Measurements from ENCODE around the gene EHBP1.

Gene EHBP1

DNA sequence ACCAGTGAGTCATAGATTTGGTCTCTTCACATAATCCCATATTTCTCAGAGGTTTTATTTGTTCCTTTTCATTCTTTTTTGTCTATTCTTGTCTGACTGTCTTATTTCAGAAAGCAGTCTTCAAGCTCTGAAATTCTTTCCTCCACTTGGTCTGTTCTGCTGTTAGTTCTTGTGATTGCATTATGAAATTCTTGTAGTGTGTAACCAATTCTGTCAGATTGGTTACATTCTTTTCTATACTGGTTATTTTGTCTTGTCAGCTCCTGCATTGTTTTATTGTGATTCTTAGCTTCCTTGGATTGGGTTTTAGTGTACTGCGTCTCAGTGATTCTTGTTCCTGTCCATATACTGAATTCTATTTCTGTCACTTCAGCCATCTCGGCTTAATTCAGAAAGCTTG lies 18.6 kb downstream of the EHBP1 start:
- Histone ChIP-seq H3K79me2 (ENCODE audit: control insufficient read depth, low read length) (peaks cover 77% of the 10 kb centered on the region), H3K4me2 (ENCODE audit: low read length) (no peak overlapping the region), H3K27me3 (ENCODE audit: control insufficient read depth, low read length) (no peaks in the 10 kb centered on the region), H3K9me2 (replicated peaks; ENCODE audit: control insufficient read depth, low read length) (no peaks in the 10 kb centered on the region), H3K27ac (ENCODE audit: low read depth, low read length) (no peak overlapping the region), H4K20me1 (ENCODE audit: control insufficient read depth, insufficient read depth, low read depth, low read length) (no peaks in the 10 kb centered on the region), H3K4me1 (ENCODE audit: control insufficient read depth, low read length) (peaks cover 17% of the 10 kb centered on the region), H3F3A (ENCODE audit: control insufficient read depth, insufficient read depth) (no peaks in the 10 kb centered on the region), H3K4me3 (ENCODE audit: low read length) (no peak overlapping the region), H3K36me3 (ENCODE audit: control insufficient read depth, low read length) (0 out of 2 replicates have a peak, but pooled peaks cover 3% of the 10 kb centered on the region), H3K9me3 (ENCODE audit: control insufficient read depth, insufficient read depth, low read length) (no peaks in the 10 kb centered on the region; the same call in 1 of the 2 replicates)
- no peak for TF ChIP-seq CTCF (IDR thresholded peaks at IDR 0.05; ENCODE audit: low read depth, low read length, poor library complexity, severe bottlenecking)
- no peak for TF ChIP-seq EZH2phosphoT487 (IDR thresholded peaks at IDR 0.05; ENCODE audit: borderline replicate concordance, low read length)

GRCh38 chr2:62724886-62725711 lies 19.6 kb downstream of the EHBP1 start:
- TF ChIP-seq CTCF (IDR thresholded peaks at IDR 0.05; ENCODE audit: low read depth, low read length, poor library complexity, severe bottlenecking) (peak; percentile 43), EZH2phosphoT487 (IDR thresholded peaks at IDR 0.05; ENCODE audit: borderline replicate concordance, low read length) (no peak)
- no peaks in the 10 kb centered on the region for H3F3A ChIP-seq (ENCODE audit: control insufficient read depth, insufficient read depth)

DNA sequence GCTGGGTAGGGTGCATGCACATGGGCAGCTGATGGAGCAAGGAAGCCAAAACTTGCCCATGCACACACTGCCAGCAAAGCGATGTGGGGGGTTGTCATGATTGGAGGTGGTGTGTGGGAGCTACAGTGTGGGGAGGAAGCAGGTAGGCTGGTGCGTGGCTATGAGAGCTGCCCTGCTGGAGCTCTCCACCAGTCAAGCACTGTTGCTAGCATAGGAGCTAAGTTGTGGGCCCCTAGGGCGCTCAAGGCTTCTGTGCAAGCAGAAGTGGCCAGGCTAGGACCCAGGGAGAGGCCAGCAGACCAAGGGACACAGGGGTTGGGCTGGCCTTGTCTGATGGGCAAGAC lies 20.2 kb downstream of the EHBP1 start:
- Histone ChIP-seq H3K79me2 (ENCODE audit: control insufficient read depth, low read length) (peaks cover 68% of the 10 kb centered on the region), H3K4me1 (ENCODE audit: control insufficient read depth, low read length) (peaks cover 17% of the 10 kb centered on the region), H3K27me3 (ENCODE audit: control insufficient read depth, low read length) (no peaks in the 10 kb centered on the region), H3K36me3 (ENCODE audit: control insufficient read depth, low read length) (0 out of 2 replicates have a peak, but pooled peaks cover 3% of the 10 kb centered on the region), H3F3A (ENCODE audit: control insufficient read depth, insufficient read depth) (no peaks in the 10 kb centered on the region), H4K20me1 (ENCODE audit: control insufficient read depth, insufficient read depth, low read depth, low read length) (no peaks in the 10 kb centered on the region), H3K27ac (ENCODE audit: low read depth, low read length) (no peak overlapping the region), H3K4me2 (ENCODE audit: low read length) (no peak overlapping the region), H3K4me3 (ENCODE audit: low read length) (no peak overlapping the region), H3K9me2 (replicated peaks; ENCODE audit: control insufficient read depth, low read length) (no peaks in the 10 kb centered on the region), H3K9me3 (ENCODE audit: control insufficient read depth, insufficient read depth, low read length) (no peaks in the 10 kb centered on the region; the same call in 1 of the 2 replicates)
- TF ChIP-seq CTCF (IDR thresholded peaks at IDR 0.05; ENCODE audit: low read depth, low read length, poor library complexity, severe bottlenecking) (no peak), EZH2phosphoT487 (IDR thresholded peaks at IDR 0.05; ENCODE audit: borderline replicate concordance, low read length) (no peak)

More at GRCh38 chr2:62724886-62725711, 19.6 kb downstream of the EHBP1 start:
- Histone ChIP-seq H3K4me2 (ENCODE audit: low read length) (no peak overlapping the region), H3K27ac (ENCODE audit: low read depth, low read length) (no peak overlapping the region), H4K20me1 (ENCODE audit: control insufficient read depth, insufficient read depth, low read depth, low read length) (no peaks in the 10 kb centered on the region), H3K9me3 (ENCODE audit: control insufficient read depth, insufficient read depth, low read length) (no peaks in the 10 kb centered on the region; the same call in 1 of the 2 replicates), H3K4me1 (ENCODE audit: control insufficient read depth, low read length) (peaks cover 17% of the 10 kb centered on the region), H3K9me2 (replicated peaks; ENCODE audit: control insufficient read depth, low read length) (no peaks in the 10 kb centered on the region), H3K27me3 (ENCODE audit: control insufficient read depth, low read length) (no peaks in the 10 kb centered on the region), H3K4me3 (ENCODE audit: low read length) (no peak overlapping the region), H3K36me3 (ENCODE audit: control insufficient read depth, low read length) (0 out of 2 replicates have a peak, but pooled peaks cover 3% of the 10 kb centered on the region), H3K79me2 (ENCODE audit: control insufficient read depth, low read length) (peaks cover 74% of the 10 kb centered on the region)
